Activated CD4-positive, alpha-beta memory T cell treated with anti-CD3 and anti-CD28 coated beads for 36 hours (primary cell): ENCODE results near the gene ZIC4. TPM values are rescaled to one million over a fixed set of nuclear protein-coding genes. Genes with fewer than 3 reads are reported as not detected.
A peak's percentile ranks its signal among the peaks of the same experiment; 100 is the strongest.

ENCODE experiments used
- CTCF ChIA-PET: fragments of 350-600 bp; sonication (Branson Sonifier 250); formaldehyde crosslinking; loops from one replicate; lab custom pipeline; 2021; ENCODE audit warnings: antibody characterized with exemption, inconsistent platforms; lab: Charles Lee
- POLR2A ChIA-PET: fragments of 350-600 bp; sonication (Branson Sonifier 250); formaldehyde crosslinking; loops from one replicate; lab custom pipeline; 2021; ENCODE audit warnings: antibody characterized with exemption; lab: Charles Lee
- DNase-seq: peaks from one replicate; pipeline ENCODE4 v3.0.0-alpha.2; 2020
- H3K27ac Mint-ChIP-seq: one replicate; pipeline ENCODE4 v1.8.0; 2021; ENCODE audit warnings: mixed read lengths
- H3K27me3 Mint-ChIP-seq: one replicate; pipeline ENCODE4 v1.8.0; 2021; ENCODE audit warnings: mixed read lengths
- H3K36me3 Mint-ChIP-seq: one replicate; pipeline ENCODE4 v1.8.0; 2021; ENCODE audit warnings: mixed read lengths
- H3K4me1 Mint-ChIP-seq: one replicate; pipeline ENCODE4 v1.8.0; 2021; ENCODE audit warnings: low read depth, mixed read lengths
- H3K4me3 Mint-ChIP-seq: one replicate; pipeline ENCODE4 v1.8.0; 2021; ENCODE audit warnings: mild to moderate bottlenecking, mixed read lengths
- H3K9me3 Mint-ChIP-seq: one replicate; pipeline ENCODE4 v1.8.0; 2021; ENCODE audit warnings: mixed read lengths
- intact Hi-C: fragments of 100-400 bp; cut with micrococcal nuclease; formaldehyde crosslinking; loops from one replicate; pipeline ENCODE4 v1.15.1; 2023
- total RNA-seq, 2 experiments: library from RNA; stranded (reverse); gene quantifications; one replicate each; pipeline ENCODE4 v1.2.3, GENCODE V29; 2021

ZIC4 gene
- total RNA-seq, 2 experiments from 2014 or later: not detected

- Mint-ChIP-seq H3K27ac (peak overlapping the region; percentile 16), H3K4me1 (peaks cover 23% of the 10 kb centered on the region), H3K4me3 (no peak overlapping the region), H3K27me3 (peaks cover 82% of the 10 kb centered on the region), H3K9me3 (peaks cover 11% of the 10 kb centered on the region), H3K36me3 (peaks cover 29% of the 10 kb centered on the region)
- no peak for DNase-seq
- intact Hi-C loops: no loop called here
- ChIA-PET CTCF (no interaction called here), POLR2A (no interaction called here)
Measured at GRCh38 chr3:147408188-147409100, 2.1 kb upstream of the ZIC4 start.

GRCh38 chr3:147407498-147408187 lies 1.3 kb upstream of the ZIC4 start:
- Mint-ChIP-seq H3K27me3 (peaks cover 79% of the 10 kb centered on the region), H3K4me3 (no peak overlapping the region), H3K36me3 (peaks cover 26% of the 10 kb centered on the region), H3K9me3 (peaks cover 11% of the 10 kb centered on the region), H3K27ac (no peak overlapping the region), H3K4me1 (peaks cover 18% of the 10 kb centered on the region)
- POLR2A ChIA-PET: no interaction called here
- DNase-seq: no peak
- CTCF ChIA-PET: no interaction called here
- intact Hi-C loops: no loop called here

- intact Hi-C loops: no loop called here
- Mint-ChIP-seq H3K4me1 (peaks cover 15% of the 10 kb centered on the region), H3K27me3 (peaks cover 78% of the 10 kb centered on the region), H3K36me3 (peaks cover 22% of the 10 kb centered on the region), H3K9me3 (peaks cover 11% of the 10 kb centered on the region), H3K27ac (no peak overlapping the region), H3K4me3 (no peak overlapping the region)
- ChIA-PET CTCF (no interaction called here), POLR2A (no interaction called here)
- DNase-seq: no peak
Measured at GRCh38 chr3:147407114-147407497, 763 bp upstream of the ZIC4 start.

- ChIA-PET CTCF (no interaction called here), POLR2A (no interaction called here)
- H3K36me3 Mint-ChIP-seq: peaks cover 14% of the 10 kb centered on the region
- no peak for DNase-seq
- H3K27me3 Mint-ChIP-seq: peaks cover 71% of the 10 kb centered on the region
- intact Hi-C loops: no loop called here
- peaks cover 2% of the 10 kb centered on the region for H3K4me1 Mint-ChIP-seq
- H3K4me3 Mint-ChIP-seq: no peak overlapping the region
- H3K9me3 Mint-ChIP-seq: peaks cover 4% of the 10 kb centered on the region
- H3K27ac Mint-ChIP-seq: no peak overlapping the region
Measured at GRCh38 chr3:147405231-147406027, 914 bp downstream of the ZIC4 start.

- ChIA-PET CTCF (no interaction called here), POLR2A (no interaction called here)
- no peak overlapping the region for H3K27ac Mint-ChIP-seq
Measured at GRCh38 chr3:147404800-147405230, 1.5 kb downstream of the ZIC4 start.

GRCh38 chr3:147404000-147404799 lies 2.1 kb downstream of the ZIC4 start:
- ChIA-PET CTCF (no interaction called here), POLR2A (no interaction called here)
- Mint-ChIP-seq H3K4me1 (peaks cover 2% of the 10 kb centered on the region), H3K36me3 (peaks cover 12% of the 10 kb centered on the region), H3K27ac (no peak overlapping the region), H3K4me3 (no peak overlapping the region), H3K9me3 (peaks cover 4% of the 10 kb centered on the region), H3K27me3 (peaks cover 68% of the 10 kb centered on the region)
- intact Hi-C loops: no loop called here
- no peak for DNase-seq

More at GRCh38 chr3:147404800-147405230, 1.5 kb downstream of the ZIC4 start:
- Mint-ChIP-seq H3K36me3 (peaks cover 14% of the 10 kb centered on the region), H3K4me1 (peaks cover 2% of the 10 kb centered on the region), H3K4me3 (no peak overlapping the region), H3K27me3 (peaks cover 71% of the 10 kb centered on the region), H3K9me3 (peaks cover 4% of the 10 kb centered on the region)
- DNase-seq: no peak
- intact Hi-C loops: no loop called here

- no peak for DNase-seq
- CTCF ChIA-PET: no interaction called here
- Mint-ChIP-seq H3K27me3 (peaks cover 65% of the 10 kb centered on the region), H3K4me1 (peaks cover 2% of the 10 kb centered on the region), H3K9me3 (peaks cover 4% of the 10 kb centered on the region), H3K4me3 (no peak overlapping the region), H3K36me3 (peaks cover 11% of the 10 kb centered on the region), H3K27ac (no peak overlapping the region)
- POLR2A ChIA-PET: no interaction called here
- intact Hi-C loops: no loop called here
Measured at GRCh38 chr3:147403511-147403910, 2.8 kb downstream of the ZIC4 start.

GRCh38 chr3:147402159-147402558 lies 4.2 kb downstream of the ZIC4 start:
- no peak overlapping the region for H3K27ac Mint-ChIP-seq
- no peaks in the 10 kb centered on the region for H3K4me1 Mint-ChIP-seq
- ChIA-PET CTCF (no interaction called here), POLR2A (no interaction called here)
- H3K36me3 Mint-ChIP-seq: peaks cover 4% of the 10 kb centered on the region
- intact Hi-C loops: no loop called here
- no peaks in the 10 kb centered on the region for H3K9me3 Mint-ChIP-seq
- DNase-seq: no peak
- H3K27me3 Mint-ChIP-seq: peaks cover 65% of the 10 kb centered on the region
- H3K4me3 Mint-ChIP-seq: no peak overlapping the region

GRCh38 chr3:147401421-147401820 lies 4.9 kb downstream of the ZIC4 start:
- Mint-ChIP-seq H3K4me3 (no peak overlapping the region), H3K27me3 (peaks cover 61% of the 10 kb centered on the region), H3K36me3 (peaks cover 7% of the 10 kb centered on the region), H3K4me1 (no peaks in the 10 kb centered on the region), H3K27ac (no peak overlapping the region), H3K9me3 (no peaks in the 10 kb centered on the region)
- intact Hi-C loops: no loop called here
- DNase-seq: no peak
- ChIA-PET CTCF (no interaction called here), POLR2A (no interaction called here)

- H3K27ac Mint-ChIP-seq: no peak overlapping the region
- CTCF ChIA-PET: no interaction called here
- H3K27me3 Mint-ChIP-seq: peaks cover 58% of the 10 kb centered on the region
- no peak overlapping the region for H3K4me3 Mint-ChIP-seq
- no peak for DNase-seq
- POLR2A ChIA-PET: no interaction called here
- peaks cover 7% of the 10 kb centered on the region for H3K36me3 Mint-ChIP-seq
- no peaks in the 10 kb centered on the region for H3K4me1 Mint-ChIP-seq
- no peaks in the 10 kb centered on the region for H3K9me3 Mint-ChIP-seq
- intact Hi-C loops: no loop called here
Measured at GRCh38 chr3:147400999-147401398, 5.3 kb downstream of the ZIC4 start.

GRCh38 chr3:147400111-147400510 lies 6.2 kb downstream of the ZIC4 start:
- H3K9me3 Mint-ChIP-seq: no peaks in the 10 kb centered on the region
- H3K27me3 Mint-ChIP-seq: peaks cover 56% of the 10 kb centered on the region
- H3K27ac Mint-ChIP-seq: no peak overlapping the region
- H3K4me3 Mint-ChIP-seq: no peak overlapping the region
- H3K4me1 Mint-ChIP-seq: no peaks in the 10 kb centered on the region
- CTCF ChIA-PET: no interaction called here
- H3K36me3 Mint-ChIP-seq: peaks cover 7% of the 10 kb centered on the region
- POLR2A ChIA-PET: no interaction called here
- DNase-seq: no peak
- intact Hi-C loops: no loop called here
